ENCODE measurements around the gene ZDHHC13. TPM values are rescaled to one million over a fixed set of nuclear protein-coding genes. Genes with fewer than 3 reads are reported as not detected.

Gene ZDHHC13
- total and polyA plus RNA-seq, 9 donors, result 5.7 to 15.4 (median 9.0) TPM

- 75 to 83% (median 75%) methylated on average over 6 of the region's 6 CpGs for WGBS, 3 donors
- DNase-seq, result no peak
- no peaks in the 10 kb centered on the region for H3K4me1 ChIP-seq (ENCODE audit: insufficient read depth)
- no peak for TF ChIP-seq EP300 (IDR thresholded peaks at IDR 0.05)
- TF ChIP-seq, protein P1, sequence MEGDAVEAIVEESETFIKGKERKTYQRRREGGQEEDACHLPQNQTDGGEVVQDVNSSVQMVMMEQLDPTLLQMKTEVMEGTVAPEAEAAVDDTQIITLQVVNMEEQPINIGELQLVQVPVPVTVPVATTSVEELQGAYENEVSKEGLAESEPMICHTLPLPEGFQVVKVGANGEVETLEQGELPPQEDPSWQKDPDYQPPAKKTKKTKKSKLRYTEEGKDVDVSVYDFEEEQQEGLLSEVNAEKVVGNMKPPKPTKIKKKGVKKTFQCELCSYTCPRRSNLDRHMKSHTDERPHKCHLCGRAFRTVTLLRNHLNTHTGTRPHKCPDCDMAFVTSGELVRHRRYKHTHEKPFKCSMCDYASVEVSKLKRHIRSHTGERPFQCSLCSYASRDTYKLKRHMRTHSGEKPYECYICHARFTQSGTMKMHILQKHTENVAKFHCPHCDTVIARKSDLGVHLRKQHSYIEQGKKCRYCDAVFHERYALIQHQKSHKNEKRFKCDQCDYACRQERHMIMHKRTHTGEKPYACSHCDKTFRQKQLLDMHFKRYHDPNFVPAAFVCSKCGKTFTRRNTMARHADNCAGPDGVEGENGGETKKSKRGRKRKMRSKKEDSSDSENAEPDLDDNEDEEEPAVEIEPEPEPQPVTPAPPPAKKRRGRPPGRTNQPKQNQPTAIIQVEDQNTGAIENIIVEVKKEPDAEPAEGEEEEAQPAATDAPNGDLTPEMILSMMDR (IDR thresholded peaks at IDR 0.05), result no peak
- TF ChIP-seq POLR2A (IDR thresholded peaks at IDR 0.05), result no peak
- no peak overlapping the region for H3K27ac ChIP-seq
- intact Hi-C loops (cut with DNase I), result no loop called here
- no peaks in the 10 kb centered on the region for H3K9me3 ChIP-seq
- H3K36me3 ChIP-seq, result no peaks in the 10 kb centered on the region
- no peaks in the 10 kb centered on the region for H3K27me3 ChIP-seq
- H3K4me3 ChIP-seq, result no peak overlapping the region
Measured at GRCh38 chr11:19196432-19196831, 79.5 kb downstream of the ZDHHC13 start.

- no peaks in the 10 kb centered on the region for H3K4me1 ChIP-seq (ENCODE audit: insufficient read depth)
- no peaks in the 10 kb centered on the region for H3K27me3 ChIP-seq
- TF ChIP-seq, protein P1 (IDR thresholded peaks at IDR 0.05), result no peak
- TF ChIP-seq POLR2A (IDR thresholded peaks at IDR 0.05), result no peak
- no peak for TF ChIP-seq EP300 (IDR thresholded peaks at IDR 0.05)
- WGBS, 3 donors, result 39 to 66% (median 48%) methylated on average over 7 of the region's 7 CpGs
- H3K27ac ChIP-seq, result no peak overlapping the region
- H3K4me3 ChIP-seq, result no peak overlapping the region
- intact Hi-C loops (cut with DNase I), result no loop called here
- DNase-seq, result no peak
- H3K9me3 ChIP-seq, result no peaks in the 10 kb centered on the region
- no peaks in the 10 kb centered on the region for H3K36me3 ChIP-seq
Measured at GRCh38 chr11:19199048-19199447, 82.1 kb downstream of the ZDHHC13 start.

GRCh38 chr11:19199771-19200170 is 82.8 kb downstream of the ZDHHC13 start:
- Histone ChIP-seq H3K4me1 (ENCODE audit: insufficient read depth) (no peaks in the 10 kb centered on the region), H3K27me3 (no peaks in the 10 kb centered on the region), H3K9me3 (no peaks in the 10 kb centered on the region), H3K36me3 (no peaks in the 10 kb centered on the region), H3K4me3 (no peak overlapping the region), H3K27ac (no peak overlapping the region)
- 2 to 4% (median 4%) methylated on average over 3 of the region's 3 CpGs for WGBS, 3 donors
- no peak for DNase-seq
- intact Hi-C loops (cut with DNase I), result no loop called here
- no peak for TF ChIP-seq EP300 (IDR thresholded peaks at IDR 0.05)
- TF ChIP-seq POLR2A (IDR thresholded peaks at IDR 0.05), result no peak
- TF ChIP-seq, protein P1 (IDR thresholded peaks at IDR 0.05), result no peak

GRCh38 chr11:19200410-19201201 is 83.6 kb downstream of the ZDHHC13 start:
- Histone ChIP-seq H3K36me3 (no peaks in the 10 kb centered on the region), H3K9me3 (no peaks in the 10 kb centered on the region), H3K27ac (no peak overlapping the region), H3K4me3 (no peak overlapping the region), H3K27me3 (no peaks in the 10 kb centered on the region), H3K4me1 (ENCODE audit: insufficient read depth) (no peaks in the 10 kb centered on the region)
- intact Hi-C loops (cut with DNase I), result no loop called here
- 8 to 11% (median 11%) methylated on average over 6 of the region's 6 CpGs for WGBS, 3 donors
- TF ChIP-seq POLR2A (IDR thresholded peaks at IDR 0.05) (no peak), EP300 (IDR thresholded peaks at IDR 0.05) (no peak)
- TF ChIP-seq, protein P1 (IDR thresholded peaks at IDR 0.05), result no peak
- no peak for DNase-seq
